ENCODE data around the gene PSPN.
"Not testable (repeated sequence)": the region's sequence is repeated elsewhere in the genome, so short reads cannot be mapped to it uniquely, and the experiment has no call there.

Gene PSPN

DNA sequence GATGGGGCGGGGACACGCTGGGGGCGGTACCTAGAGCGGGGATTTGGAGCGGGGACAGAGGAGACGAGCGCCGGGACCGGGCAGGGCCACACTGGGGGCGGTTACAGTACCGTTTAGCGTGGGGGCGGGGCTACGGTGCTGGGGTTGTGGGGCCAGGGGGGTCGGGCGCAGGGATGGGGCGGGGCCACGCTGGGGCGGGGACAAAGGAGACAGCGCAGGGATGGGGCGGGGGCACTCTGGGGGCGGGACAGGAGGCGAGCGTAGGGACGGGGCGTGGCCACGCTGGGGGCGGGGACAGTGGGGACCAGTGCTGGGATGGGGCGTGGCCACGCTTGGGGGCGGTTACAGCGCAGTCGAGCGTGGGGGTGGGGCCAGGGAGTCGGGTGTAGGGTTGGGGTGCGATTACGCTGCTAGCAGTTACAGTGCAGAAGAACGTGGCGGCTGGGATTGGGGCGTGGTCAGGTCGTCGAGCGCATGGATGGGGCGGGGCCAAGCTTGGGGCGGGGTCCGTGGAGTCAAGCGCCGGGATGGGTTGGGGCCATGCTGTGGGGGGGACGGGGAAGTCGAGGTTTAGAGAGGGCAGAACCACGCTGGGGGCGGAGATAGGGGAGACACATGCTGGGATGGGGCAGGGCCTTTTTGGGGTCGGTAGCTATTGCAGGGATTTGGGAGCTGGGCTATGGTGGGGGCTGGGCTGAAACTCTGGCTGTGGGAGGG lies 2.5 kb downstream of the PSPN start:
- DNase-seq = peak; percentile 100

DNA sequence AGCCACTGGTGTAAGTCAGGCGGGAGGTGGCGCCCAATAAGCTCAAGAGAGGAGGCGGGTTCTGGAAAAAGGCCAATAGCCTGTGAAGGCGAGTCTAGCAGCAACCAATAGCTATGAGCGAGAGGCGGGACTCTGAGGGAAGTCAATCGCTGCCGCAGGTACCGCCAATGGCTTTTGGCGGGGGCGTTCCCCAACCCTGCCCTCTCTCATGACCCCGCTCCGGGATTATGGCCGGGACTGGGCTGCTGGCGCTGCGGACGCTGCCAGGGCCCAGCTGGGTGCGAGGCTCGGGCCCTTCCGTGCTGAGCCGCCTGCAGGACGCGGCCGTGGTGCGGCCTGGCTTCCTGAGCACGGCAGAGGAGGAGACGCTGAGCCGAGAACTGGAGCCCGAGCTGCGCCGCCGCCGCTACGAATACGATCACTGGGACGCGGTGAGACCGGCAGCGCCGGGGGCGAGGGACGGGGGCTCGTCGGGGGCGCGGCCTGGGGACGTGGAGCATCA lies 3.1 kb downstream of the PSPN start, which contains the start of gene ALKBH7:
Gene ALKBH7 (plus strand): TSS at position 201 of the 502 bp plus-strand sequence. CDS start 27 bp downstream, at position 228.
- DNase-seq = peak; percentile 95

GRCh38 chr19:6364353-6364752 lies 11.4 kb downstream of the PSPN start:
- DNase-seq = no peak

- peak; percentile 45 for DNase-seq
These were observed 13.4 kb downstream of the PSPN start for GRCh38 chr19:6362351-6362801.

DNA sequence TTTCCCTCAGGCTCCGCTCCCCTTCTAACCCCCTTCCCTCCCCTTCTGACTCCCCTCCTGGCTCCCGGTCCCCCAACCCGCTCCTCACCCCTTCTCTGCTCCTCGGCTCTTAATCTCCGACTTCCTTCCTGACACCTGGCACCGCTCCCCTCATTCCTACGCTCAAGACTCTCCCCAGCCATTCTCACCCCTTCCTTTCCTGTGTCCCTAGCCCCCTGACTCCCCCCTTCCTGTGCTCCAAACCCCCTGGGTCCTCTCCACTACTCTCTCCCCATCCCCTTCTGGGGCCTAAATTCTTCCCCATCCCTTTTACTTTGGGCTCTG lies 13.7 kb downstream of the PSPN start:
- peak; percentile 36 for DNase-seq

DNA sequence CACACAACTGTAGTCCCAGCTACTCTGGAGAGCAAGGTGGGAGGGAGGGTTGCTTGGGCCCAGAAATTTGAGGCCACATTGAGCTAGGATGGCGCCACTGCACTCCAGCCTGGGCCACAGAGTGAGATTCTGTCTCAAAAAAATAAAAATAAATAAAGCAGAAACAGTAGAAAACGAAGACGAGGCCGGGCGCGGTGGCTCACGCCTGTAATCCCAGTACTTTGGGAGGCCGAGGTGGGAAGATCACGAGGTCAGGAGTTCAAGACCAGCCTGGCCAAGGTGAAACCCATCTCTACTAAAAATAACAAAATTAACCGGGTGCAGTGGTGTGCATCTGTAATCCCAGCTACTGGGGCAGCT lies 14.9 kb downstream of the PSPN start:
- not testable (repeated sequence) for DNase-seq

DNA sequence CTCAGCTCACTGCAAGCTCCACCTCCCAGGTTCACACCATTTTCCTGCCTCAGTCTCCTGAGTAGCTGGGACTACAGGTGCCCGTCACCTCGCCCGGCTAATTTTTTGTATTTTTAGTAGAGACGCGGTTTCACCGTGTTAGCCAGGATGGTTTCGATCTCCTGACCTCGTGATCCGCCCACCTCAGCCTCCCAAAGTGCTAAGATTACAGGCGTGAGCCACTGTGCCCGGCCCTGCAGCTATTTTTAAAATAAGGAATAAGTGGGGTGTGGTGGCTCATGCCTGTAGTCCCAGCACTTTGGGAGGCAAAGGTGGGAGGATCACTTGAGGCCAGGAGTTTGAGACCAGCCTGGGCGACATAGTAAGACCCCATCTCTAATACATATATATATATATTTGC lies 15.3 kb downstream of the PSPN start:
- not testable (repeated sequence) for DNase-seq

DNA sequence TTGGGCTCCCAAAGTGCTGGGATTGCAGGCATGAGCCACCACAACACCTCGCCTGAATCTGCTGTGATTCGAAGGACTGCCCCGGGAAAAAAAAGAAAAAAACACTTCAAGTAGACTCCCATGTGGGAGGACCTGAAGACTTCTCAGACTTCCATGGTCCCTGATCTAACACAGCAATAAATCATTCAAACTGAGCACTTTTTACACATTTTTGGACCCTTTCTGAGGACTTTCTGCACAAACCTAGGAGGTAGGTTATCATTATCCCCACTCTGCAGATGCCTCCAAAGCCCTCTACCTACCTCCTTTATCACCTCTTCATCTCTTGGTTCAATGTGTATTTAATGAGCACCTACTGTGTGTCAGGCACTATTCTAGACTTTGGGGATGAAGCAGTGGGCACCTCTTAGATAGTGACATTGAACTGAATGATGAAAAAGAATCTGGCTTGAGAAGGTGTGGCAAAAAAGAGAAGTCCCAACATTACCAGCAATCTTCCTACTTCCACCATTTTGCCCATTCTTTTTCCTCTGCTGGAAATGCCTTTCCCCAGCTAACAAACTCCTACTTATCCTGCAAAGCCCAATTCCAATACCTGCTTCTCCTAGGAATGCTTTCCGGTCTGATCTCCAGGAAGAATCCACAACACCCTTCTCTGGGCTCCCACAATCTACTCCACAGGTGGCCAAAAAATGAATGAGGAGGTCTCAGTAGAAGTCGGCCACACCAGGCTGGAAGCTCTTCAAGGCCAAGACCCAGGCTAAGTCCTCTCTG lies 16.0 kb downstream of the PSPN start:
- DNase-seq = no peak

- no peak for DNase-seq
These were observed 17.7 kb downstream of the PSPN start for GRCh38 chr19:6358003-6358402.

GRCh38 chr19:6357174-6357573 lies 18.6 kb downstream of the PSPN start:
- DNase-seq = no peak

DNA sequence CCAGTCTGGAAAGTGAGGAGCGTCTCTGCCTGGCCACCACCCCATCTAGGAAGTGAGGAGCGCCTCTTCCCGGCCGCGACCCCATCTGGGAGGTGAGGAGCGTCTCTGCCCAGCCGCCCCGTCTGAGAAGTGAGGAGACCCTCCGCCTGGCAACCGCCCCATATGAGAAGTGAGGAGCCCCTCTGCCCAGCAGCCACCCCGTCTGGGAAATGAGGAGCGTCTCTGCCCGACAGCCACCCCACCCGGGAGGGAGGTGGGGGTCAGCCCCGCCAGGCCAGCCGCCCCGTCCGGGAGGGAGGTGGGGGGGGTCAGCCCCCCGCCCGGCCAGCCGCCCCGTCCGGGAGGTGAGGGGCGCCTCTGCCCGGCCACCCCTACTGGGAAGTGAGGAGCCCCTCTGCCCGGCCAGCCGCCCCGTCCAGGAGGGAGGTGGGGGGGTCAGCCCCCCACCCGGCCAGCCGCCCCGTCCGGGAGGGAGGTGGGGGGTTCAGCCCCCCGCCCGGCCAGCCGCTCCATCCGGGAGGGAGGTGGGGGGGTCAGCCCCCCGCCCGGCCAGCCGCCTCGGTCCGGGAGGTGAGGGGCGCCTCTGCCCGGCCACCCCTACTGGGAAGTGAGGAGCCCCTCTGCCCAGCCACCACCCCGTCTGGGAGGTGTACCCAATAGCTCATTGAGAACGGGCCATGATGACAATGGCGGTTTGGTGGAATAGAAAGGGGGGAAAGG lies 20.3 kb downstream of the PSPN start:
- DNase-seq = not testable (repeated sequence)

GRCh38 chr19:6354098-6354674 lies 21.5 kb downstream of the PSPN start:
- no peak for DNase-seq

- DNase-seq = no peak
These were observed 23.2 kb downstream of the PSPN start for GRCh38 chr19:6352381-6353165.

DNA sequence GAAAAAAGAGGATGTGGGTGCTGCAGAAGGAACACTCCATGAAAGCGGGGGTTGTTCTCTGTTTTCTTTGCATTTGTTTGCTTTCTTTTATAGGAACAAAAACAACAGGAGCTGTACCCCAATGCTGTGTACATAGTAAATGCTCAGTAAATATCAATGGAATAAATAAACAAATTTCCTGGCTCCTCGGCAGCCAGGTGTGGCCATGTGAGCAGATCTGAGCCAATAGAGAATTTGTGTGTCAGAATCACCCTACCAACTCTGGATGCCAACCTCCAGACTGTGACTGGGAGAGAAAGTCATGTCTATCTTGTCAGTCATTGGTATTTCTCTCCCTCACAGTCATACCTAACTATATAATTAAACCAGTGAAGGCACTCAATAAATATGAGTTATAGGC lies 25.0 kb downstream of the PSPN start:
- no peak for DNase-seq

- DNase-seq = not testable (repeated sequence)
These were observed 26.5 kb downstream of the PSPN start for GRCh38 chr19:6349271-6349670.

DNA sequence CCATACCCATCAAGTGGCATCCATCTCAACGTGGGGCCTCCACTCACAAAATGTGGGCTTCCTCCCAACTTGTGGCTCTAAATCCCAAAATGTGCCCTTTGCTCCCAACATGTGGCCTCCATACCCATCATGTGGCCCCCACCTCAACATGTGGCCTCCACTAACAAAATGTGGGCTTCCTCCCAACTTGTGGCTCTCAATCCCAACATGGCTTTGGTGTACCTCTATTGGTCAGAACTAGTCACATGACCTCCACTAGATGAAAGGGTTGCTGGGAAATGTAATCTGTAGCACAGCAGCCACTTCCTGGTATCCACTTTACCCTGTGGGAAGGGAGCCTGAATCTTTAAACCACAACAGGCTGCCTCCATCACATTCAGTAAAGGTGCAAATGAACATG lies 32.3 kb downstream of the PSPN start:
- DNase-seq = no peak

DNA sequence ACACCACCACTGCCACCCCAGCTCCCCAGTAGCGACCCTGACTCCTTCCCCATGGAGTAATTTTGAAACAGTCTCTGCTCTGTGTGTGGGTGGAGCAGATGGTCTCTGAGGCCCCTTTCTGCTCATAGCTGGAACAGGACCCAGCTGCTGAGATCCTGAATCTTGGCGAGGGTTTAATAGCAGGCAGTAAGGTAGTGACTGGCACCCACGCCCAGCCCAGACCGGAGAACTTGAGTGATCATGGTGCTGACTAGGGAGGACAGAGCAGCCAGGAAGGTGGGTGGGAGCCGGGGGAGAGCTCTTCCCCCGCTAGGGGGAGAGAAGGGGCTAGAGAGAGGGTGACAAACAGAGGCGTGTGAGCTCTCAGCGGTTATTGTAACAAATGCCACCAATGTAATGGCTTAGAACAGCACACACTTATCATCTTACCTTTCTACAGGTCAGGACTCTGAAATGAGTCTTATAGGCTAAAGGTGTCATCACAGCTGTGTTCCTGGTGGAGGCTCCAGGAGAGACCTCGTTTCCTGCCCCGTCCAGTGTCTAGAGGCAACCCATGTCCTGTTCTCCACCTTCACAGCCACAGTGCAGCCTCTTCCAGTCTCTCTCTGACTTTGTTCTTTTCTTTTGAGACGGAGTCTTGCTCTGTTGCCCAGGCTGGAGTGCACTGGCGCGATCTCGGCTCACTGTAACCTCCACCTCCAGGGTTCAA lies 35.1 kb downstream of the PSPN start:
- DNase-seq = peak; percentile 39

GRCh38 chr19:6334490-6335285 lies 41.0 kb downstream of the PSPN start:
- DNase-seq = no peak

DNA sequence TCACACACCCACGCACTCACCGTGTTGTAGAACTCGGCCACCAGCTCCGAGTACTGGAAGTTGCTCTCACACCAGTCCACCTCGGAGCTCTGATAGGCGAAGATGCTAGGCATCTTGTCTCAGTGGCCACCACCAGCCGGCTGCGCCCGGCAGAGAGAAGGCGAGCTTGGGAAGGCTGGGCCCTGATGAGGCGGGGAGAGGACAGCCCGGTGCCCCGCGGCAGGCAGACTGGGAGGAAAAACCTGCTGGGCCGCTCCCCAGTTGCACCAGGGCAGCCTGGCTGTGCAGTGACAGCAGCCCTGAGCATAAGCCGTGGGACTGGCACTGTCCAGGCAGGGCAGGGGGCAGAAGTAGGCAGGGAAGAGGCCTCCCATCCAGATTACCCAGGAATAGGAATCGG lies 42.3 kb downstream of the PSPN start, which contains the start of gene ACER1:
Gene ACER1 (minus strand): TSS at position 174 of the 400 bp plus-strand sequence. CDS start 61 bp downstream, at position 113.
- DNase-seq = no peak

GRCh38 chr19:6326815-6327214 lies 48.9 kb downstream of the PSPN start:
- DNase-seq = no peak

DNA sequence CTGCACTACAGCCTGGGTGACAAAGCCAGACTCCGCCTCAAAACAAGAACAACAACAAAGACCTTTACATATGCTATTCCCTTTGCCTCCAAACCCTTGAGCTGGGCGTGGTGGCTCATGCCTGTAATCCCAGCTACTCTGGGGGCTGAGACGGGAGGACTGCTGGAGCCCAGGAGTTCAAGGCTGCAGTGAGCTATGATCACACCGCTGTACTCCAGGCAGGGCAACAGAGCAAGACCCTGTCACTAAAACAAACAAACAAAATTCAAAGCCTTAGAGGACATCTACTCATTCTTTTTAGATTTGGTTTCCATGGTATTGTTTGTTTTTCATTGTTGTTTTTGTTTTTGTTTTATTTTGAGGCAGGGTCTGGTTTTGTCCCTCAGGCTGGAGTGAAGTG lies 50.1 kb downstream of the PSPN start:
- no peak for DNase-seq
